Large intestine (tissue), 3 donors: ENCODE data around the gene CRB1. TPM values are rescaled to one million over a fixed set of nuclear protein-coding genes. Genes with fewer than 3 reads are reported as not detected.

Source experiments
- DNase-seq, 2 donors: peaks; one replicate each; pipeline versions ENCODE4 v3.0.0 to v3.0.0-alpha.2; 2013
- H3K27ac ChIP-seq: one replicate; pipeline ENCODE4 v1.5.1; 2013; ENCODE audit warnings: low read length
- H3K27me3 ChIP-seq: 2 replicates; pipeline ENCODE4 v1.6.1; 2013; ENCODE audit warnings: low read length; ENCODE audit not compliant: control insufficient read depth, insufficient read depth
- H3K36me3 ChIP-seq: 2 replicates; pipeline ENCODE4 v1.6.1; 2013; ENCODE audit warnings: low read length; ENCODE audit not compliant: control insufficient read depth, insufficient read depth
- H3K4me1 ChIP-seq: one replicate; pipeline ENCODE4 v1.6.1; 2013; ENCODE audit warnings: low read length; ENCODE audit not compliant: control insufficient read depth, insufficient read depth
- H3K4me3 ChIP-seq: one replicate; pipeline ENCODE4 v1.5.1; 2013; ENCODE audit warnings: low read length
- H3K9me3 ChIP-seq: one replicate; pipeline ENCODE4 v1.6.1; 2013; ENCODE audit warnings: mild to moderate bottlenecking, low read depth, low read length, moderate library complexity; ENCODE audit not compliant: control insufficient read depth
- WGBS: methylation state at CpG from one replicate; pipeline ENCODE4 v1.1.5; 2013; ENCODE audit warnings: low lambda C conversion rate; ENCODE audit not compliant: insufficient coverage; 5-methylcytosine and 5-hydroxymethylcytosine counted together
- polyA plus RNA-seq: library from polyadenylated mRNA; unstranded; fragments of 120-200 nt; gene quantifications from one replicate; pipeline ENCODE4 v1.2.1, GENCODE V29; 2013

CRB1 gene
- polyA plus RNA-seq, 1 donor: 0.28 TPM

- no peak for DNase-seq
- no peaks in the 10 kb centered on the region for H3K27me3 ChIP-seq
- no peaks in the 10 kb centered on the region for H3K4me1 ChIP-seq
These were observed 242.8 kb downstream of the CRB1 start for GRCh38 chr1:197510691-197511378.

GRCh38 chr1:197515421-197515820, 247.4 kb downstream of the CRB1 start:
- H3K27me3 ChIP-seq: no peaks in the 10 kb centered on the region
- no peaks in the 10 kb centered on the region for H3K9me3 ChIP-seq
- no peak overlapping the region for H3K4me3 ChIP-seq
- WGBS: no CpG with 5 or more reads among the region's 1 CpG
- no peaks in the 10 kb centered on the region for H3K4me1 ChIP-seq
- H3K27ac ChIP-seq: no peak overlapping the region
- H3K36me3 ChIP-seq: peaks cover 3% of the 10 kb centered on the region
- DNase-seq: no peak

More at GRCh38 chr1:197510691-197511378, 242.8 kb downstream of the CRB1 start:
- Histone ChIP-seq H3K9me3 (no peaks in the 10 kb centered on the region), H3K36me3 (peaks cover 7% of the 10 kb centered on the region), H3K4me3 (no peak overlapping the region), H3K27ac (no peak overlapping the region)
- no CpG with 5 or more reads among the region's 4 CpGs for WGBS

DNA sequence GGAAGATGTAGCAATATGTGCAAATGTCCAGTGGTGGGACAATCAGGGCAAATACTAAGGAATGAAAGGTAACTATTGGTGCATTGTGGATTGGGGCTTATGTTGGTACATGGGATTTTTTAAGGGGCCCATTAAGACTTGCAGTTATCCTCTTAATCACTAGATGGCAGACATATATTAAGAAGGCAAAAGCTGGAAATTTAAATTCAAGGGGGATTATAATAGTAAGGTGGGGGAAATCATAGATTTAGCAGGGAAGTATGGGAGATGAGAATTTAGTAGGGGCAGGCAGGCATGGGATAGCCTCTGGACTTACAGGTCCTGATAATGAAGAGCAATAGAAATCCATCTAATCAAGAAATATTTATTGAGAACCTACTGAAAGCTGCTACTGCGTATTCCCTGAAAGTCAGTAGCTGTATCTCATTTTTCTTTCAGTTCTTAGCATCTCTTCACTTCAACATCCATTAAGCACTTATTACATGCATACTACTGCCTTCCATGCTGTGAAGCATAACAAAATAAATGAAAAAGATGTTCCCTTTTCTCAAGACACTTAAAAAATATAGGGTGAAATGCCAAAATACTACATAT, 251.8 kb downstream of the CRB1 start:
- no peaks in the 10 kb centered on the region for H3K27me3 ChIP-seq
- H3K36me3 ChIP-seq: no peaks in the 10 kb centered on the region
- DNase-seq: no peak
- 88% methylated on average over 1 of the region's 1 CpG for WGBS
- H3K4me1 ChIP-seq: no peaks in the 10 kb centered on the region
- no peak overlapping the region for H3K4me3 ChIP-seq
- no peaks in the 10 kb centered on the region for H3K9me3 ChIP-seq
- no peak overlapping the region for H3K27ac ChIP-seq

DNA sequence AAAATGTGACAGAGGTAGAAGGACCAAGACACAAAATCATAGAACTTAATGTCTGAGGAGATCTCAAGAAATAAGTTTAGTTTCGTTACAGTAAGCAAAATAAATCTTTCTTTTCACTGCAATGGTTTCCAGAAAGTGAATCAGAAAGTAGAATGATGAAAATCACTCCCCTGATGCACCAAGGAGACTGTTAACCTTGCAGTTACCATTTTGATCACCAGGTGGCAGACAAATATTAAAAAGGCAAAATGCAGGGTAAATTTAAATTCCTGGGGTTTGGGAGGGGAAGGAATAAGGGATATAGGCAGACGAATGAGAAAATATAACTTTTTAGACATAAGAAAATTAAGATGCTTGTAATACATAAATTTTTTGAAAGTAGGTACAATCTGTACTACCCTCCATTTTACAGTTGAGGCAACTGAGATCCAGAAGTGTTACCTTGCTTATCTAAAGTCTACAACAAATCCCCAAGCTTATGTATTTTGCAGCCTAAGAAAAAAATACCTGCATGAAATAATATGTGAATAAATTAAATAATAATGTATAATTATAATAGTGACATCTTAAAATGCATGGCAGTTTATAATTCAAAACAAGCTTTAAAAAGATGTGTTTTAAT, 253.2 kb downstream of the CRB1 start:
- Histone ChIP-seq H3K36me3 (no peaks in the 10 kb centered on the region), H3K9me3 (no peaks in the 10 kb centered on the region), H3K27ac (no peak overlapping the region), H3K4me1 (no peaks in the 10 kb centered on the region), H3K27me3 (no peaks in the 10 kb centered on the region), H3K4me3 (no peak overlapping the region)
- peak; percentile 4 for DNase-seq
- WGBS: 20% methylated on average over 1 of the region's 2 CpGs

- WGBS: 71% methylated on average over 2 of the region's 4 CpGs
- no peak for DNase-seq
- Histone ChIP-seq H3K9me3 (no peaks in the 10 kb centered on the region), H3K4me3 (no peak overlapping the region), H3K27ac (no peak overlapping the region), H3K36me3 (no peaks in the 10 kb centered on the region), H3K4me1 (no peaks in the 10 kb centered on the region), H3K27me3 (no peaks in the 10 kb centered on the region)
These were observed 258.8 kb downstream of the CRB1 start for GRCh38 chr1:197526736-197527371.

Other genes with a start within 250 kb of the CRB1 start
- gene F13B, start 201.0 kb upstream of the CRB1 start, polyA plus RNA-seq: 28.9 TPM
- gene ASPM, start 121.6 kb upstream of the CRB1 start, polyA plus RNA-seq: 10.0 TPM
- 16.3 TPM for gene ZBTB41, start 67.0 kb upstream of the CRB1 start, polyA plus RNA-seq